Right atrium auricular region (tissue), 2 donors: ENCODE data around the gene KAZN. TPM values are rescaled to one million over a fixed set of nuclear protein-coding genes. Genes with fewer than 3 reads are reported as not detected.

Experiments
- DNase-seq: peaks from one replicate; pipeline ENCODE4 v3.0.0-alpha.2; 2019; ENCODE audit warnings: low spot score
- H3K27ac ChIP-seq, 2 donors: fragments of 200-600 bp; sonication (generic); 1 replicate in 1 of 2; 2 replicates in 1 of 2; pipeline ENCODE4 v1.5.1; 2016 to 2019
- H3K27me3 ChIP-seq, 2 donors: fragments of 200-600 bp; sonication (generic); one replicate each; pipeline versions ENCODE4 v1.5.1 to v1.6.0; 2017 to 2019
- H3K36me3 ChIP-seq: fragments of 200-600 bp; sonication (generic); one replicate; pipeline ENCODE4 v1.5.1; 2016
- H3K4me1 ChIP-seq, 2 donors: fragments of 200-600 bp; sonication (generic); one replicate each; pipeline versions ENCODE4 v1.5.1 to v1.6.0; 2017 to 2019
- H3K4me3 ChIP-seq, 2 donors: fragments of 200-600 bp; sonication (generic); 1 replicate in 1 of 2; 2 replicates in 1 of 2; pipeline ENCODE4 v1.5.1; 2017 to 2019; ENCODE audit warnings: mild to moderate bottlenecking in 1 of 2, moderate library complexity in 1 of 2
- H3K9me3 ChIP-seq, 2 donors: fragments of 200-600 bp; sonication (generic); one replicate each; pipeline ENCODE4 v1.5.1; 2019
- CTCF ChIP-seq, 2 donors: fragments of 200-600 bp; sonication (generic); IDR thresholded peaks; one replicate each; pipeline ENCODE4 v1.5.1; 2019; ENCODE audit warnings: antibody characterized with exemption in 2 of 2
- total RNA-seq, 2 donors: library from RNA; depleted of rRNA; stranded (reverse); fragments of >200 nt; gene quantifications; one replicate each; pipeline ENCODE4 v1.1.0, GENCODE V29; 2016

KAZN gene
- total RNA-seq, 2 donors from 2014 or later: 3.9 to 6.8 TPM

- no peak for TF ChIP-seq CTCF (IDR thresholded peaks at IDR 0.05)
- no peak overlapping the region for H3K27ac ChIP-seq
These were observed 78.9 kb downstream of the KAZN start for GRCh38 chr1:14677292-14677971.

GRCh38 chr1:14678011-14678638 is 79.6 kb downstream of the KAZN start:
- no peak overlapping the region for H3K4me3 ChIP-seq
- H3K9me3 ChIP-seq: peaks cover 0 to 6% of the 10 kb centered on the region in 2 donors
- H3K27ac ChIP-seq: no peak overlapping the region
- no peaks in the 10 kb centered on the region for H3K4me1 ChIP-seq
- H3K27me3 ChIP-seq: no peaks in the 10 kb centered on the region
- no peaks in the 10 kb centered on the region for H3K36me3 ChIP-seq
- TF ChIP-seq CTCF (IDR thresholded peaks at IDR 0.05): no peak
- no peak for DNase-seq

More at GRCh38 chr1:14677292-14677971, 78.9 kb downstream of the KAZN start:
- DNase-seq: no peak
- no peaks in the 10 kb centered on the region for H3K36me3 ChIP-seq
- H3K4me3 ChIP-seq: no peak overlapping the region
- H3K4me1 ChIP-seq: no peaks in the 10 kb centered on the region
- H3K9me3 ChIP-seq: peaks cover 0 to 6% of the 10 kb centered on the region in 2 donors
- no peaks in the 10 kb centered on the region for H3K27me3 ChIP-seq

- H3K4me1 ChIP-seq: no peaks in the 10 kb centered on the region
- TF ChIP-seq CTCF (IDR thresholded peaks at IDR 0.05): no peak
- H3K27me3 ChIP-seq: no peaks in the 10 kb centered on the region
- no peak for DNase-seq
- peaks cover 0 to 10% of the 10 kb centered on the region in 2 donors for H3K9me3 ChIP-seq
- H3K27ac ChIP-seq: no peak overlapping the region
- H3K4me3 ChIP-seq: no peak overlapping the region
- no peaks in the 10 kb centered on the region for H3K36me3 ChIP-seq
These were observed 80.7 kb downstream of the KAZN start for GRCh38 chr1:14679027-14679688.

GRCh38 chr1:14681182-14681581 is 82.7 kb downstream of the KAZN start:
- H3K9me3 ChIP-seq: peaks cover 0 to 23% of the 10 kb centered on the region in 2 donors
- DNase-seq: no peak

More at GRCh38 chr1:14681182-14681581, 82.7 kb downstream of the KAZN start:
- TF ChIP-seq CTCF (IDR thresholded peaks at IDR 0.05): no peak
- Histone ChIP-seq H3K36me3 (no peaks in the 10 kb centered on the region), H3K4me1 (no peaks in the 10 kb centered on the region), H3K4me3 (no peak overlapping the region), H3K27ac (no peak overlapping the region), H3K27me3 (no peaks in the 10 kb centered on the region)
